Stimulated activated CD8-positive, alpha-beta memory T cell treated with anti-CD3 and anti-CD28 coated beads, Interleukin-12 subunit alpha, Interleukin-12 subunit beta, amount 100 ng/mL, for 4 hours (primary cell): ENCODE measurements around the gene SRSF5.

Source experiments
- DNase-seq: peaks from one replicate; pipeline ENCODE4 v3.0.0-alpha.2; 2020; ENCODE audit warnings: low read depth

Gene SRSF5

DNA sequence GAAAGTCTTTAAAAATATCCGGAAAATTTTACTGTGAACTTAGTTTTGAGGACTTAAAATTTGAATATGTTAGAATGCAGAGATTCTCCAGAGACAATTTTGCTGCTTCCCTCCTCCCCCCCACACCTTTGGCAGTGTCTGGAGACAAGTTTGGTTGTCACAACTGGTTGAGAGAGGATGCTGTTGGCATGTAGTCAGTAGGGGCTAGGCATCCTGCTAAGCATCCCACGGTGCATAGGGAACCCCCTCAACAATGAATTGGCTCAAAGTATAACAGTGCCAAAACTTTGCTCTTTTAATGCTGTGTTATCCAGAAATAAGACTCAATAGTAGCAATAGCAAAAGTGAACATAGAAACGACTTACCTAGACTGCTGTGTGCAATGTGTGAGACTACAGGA, 3.6 kb downstream of the SRSF5 start:
- no peak for DNase-seq

DNA sequence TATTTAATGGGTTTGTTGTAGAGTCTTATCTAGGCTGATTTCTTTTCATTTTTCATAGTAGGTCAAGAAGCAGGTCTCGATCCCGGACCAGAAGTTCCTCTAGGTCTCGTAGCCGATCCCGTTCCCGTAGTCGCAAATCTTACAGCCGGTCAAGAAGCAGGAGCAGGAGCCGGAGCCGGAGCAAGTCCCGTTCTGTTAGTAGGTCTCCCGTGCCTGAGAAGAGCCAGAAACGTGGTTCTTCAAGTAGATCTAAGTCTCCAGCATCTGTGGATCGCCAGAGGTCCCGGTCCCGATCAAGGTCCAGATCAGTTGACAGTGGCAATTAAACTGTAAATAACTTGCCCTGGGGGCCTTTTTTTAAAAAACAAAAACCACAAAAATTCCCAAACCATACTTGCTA, 4.2 kb downstream of the SRSF5 start:
- no peak for DNase-seq

DNA sequence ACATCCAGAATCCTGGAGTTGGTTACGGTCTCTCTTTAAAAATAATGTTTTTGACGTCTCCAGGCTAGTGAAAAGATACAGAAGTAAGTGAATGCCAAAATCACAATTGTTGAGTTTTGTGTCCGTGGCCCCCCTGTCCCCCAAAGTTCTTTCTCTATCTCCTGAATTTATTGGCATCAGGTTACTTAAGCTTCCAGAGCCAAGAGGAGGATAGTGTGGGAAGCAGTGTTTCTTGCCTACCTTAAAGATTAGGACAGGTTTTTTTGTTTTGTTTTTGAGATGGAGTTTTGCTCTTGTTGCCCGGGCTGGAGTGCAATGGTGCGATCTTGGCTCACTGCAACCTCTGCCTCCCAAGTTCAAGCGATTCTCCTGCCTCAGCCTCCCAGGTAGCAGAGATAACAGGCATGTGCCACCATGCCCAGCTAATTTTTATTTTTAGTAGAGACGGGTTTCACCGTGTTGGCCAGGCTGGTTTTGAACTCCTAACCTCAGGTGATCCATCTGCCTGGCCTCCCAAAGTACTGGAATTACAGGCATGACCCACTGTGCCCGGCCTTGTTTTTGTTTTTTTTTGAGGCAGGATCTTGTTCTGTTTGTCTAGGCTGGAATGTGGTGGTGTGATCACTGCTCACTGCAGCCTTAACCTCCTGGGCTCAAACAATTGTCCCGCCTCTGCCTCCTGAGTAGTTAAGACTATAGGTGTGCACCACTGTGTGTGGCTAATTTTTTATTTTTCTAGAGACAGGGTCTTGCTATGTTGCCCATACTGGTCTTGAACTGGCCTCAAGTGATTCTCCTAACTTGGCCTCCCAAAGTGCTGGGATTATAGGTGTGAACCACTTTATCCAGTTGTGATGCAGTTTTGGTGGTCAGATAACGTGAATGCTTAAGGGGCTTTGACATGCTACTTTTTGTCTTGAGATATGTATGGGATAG, 5.4 kb downstream of the SRSF5 start:
- DNase-seq = no peak

DNA sequence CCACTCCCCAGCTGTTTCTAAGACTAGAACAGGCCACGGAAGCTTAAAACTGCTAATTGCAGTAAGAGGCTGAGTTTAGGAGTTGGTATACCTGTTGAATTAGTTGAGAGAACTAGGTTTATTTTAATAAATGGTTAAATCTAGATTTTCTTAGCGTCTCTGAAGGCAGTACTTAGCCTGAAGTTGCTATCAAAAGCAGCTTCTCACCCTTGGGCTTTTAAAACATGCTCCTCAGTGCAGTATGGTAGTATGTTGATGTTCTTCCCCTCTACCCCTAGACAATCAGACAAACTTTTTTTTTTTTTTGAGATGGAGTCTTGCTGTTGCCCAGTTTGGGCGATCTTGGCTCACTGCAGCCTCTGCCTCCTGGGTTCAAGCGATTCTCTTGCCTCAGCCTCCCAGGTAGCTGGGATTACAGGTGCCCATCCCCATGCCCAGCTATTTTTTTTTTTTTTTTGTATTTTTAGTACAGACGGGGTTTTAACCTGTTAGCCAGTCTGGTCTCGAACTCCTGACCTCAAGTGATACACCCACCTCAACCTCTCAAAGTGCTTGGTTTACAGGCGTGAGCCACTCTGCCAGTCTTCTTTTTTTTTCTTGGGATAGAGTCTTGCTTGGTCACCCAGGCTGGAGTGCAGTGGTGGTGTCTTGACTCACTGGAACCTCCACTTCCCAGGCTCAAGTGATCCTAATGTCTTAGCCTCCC, 6.8 kb downstream of the SRSF5 start:
- no peak for DNase-seq

DNA sequence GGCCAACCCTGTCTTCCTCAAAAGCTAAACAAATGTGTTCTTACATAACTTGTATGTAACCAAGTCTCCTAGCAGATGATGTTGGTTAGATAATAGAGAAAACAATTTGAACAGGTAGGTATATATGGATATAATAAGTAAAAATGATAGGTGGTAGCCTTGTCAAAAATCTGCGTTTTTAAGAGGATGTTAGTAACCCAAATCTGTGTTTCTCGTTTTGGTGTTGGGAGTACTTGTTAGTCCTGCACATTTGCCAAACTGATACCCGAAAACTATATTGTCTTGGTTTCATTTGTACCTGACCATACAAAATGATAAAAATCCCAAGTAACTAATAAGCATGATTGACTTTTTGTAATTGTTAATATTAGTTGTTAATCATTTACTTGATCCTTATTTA, 8.1 kb downstream of the SRSF5 start:
- no peak for DNase-seq

DNA sequence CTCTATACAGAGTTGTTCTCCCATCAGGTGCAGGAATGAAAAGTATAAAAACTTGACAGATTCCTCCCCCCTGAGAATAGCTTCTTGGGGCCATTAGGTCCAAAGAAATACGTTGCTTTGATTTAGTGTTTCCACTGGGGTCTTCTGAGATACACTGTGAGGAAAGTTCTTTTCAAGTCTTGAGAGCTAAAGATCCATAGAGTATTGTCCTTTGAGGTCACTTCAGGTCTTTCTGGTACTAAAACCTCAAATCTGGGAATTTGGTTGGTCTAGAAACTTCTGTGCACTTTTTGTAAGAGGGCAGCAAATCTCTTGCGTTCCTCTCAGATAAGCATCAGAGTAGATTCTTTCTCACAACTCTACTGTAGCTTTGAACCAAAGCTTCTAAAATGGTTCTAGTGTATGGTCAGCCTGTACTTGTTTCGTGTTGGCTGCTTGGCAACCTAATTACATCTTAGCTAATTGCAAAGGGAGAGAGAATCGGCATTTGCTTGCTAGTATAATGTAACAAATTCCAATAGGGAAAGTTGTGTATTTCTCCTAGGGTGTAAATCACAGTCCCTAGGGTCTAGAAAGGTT, 10.0 kb downstream of the SRSF5 start:
- DNase-seq = no peak

DNA sequence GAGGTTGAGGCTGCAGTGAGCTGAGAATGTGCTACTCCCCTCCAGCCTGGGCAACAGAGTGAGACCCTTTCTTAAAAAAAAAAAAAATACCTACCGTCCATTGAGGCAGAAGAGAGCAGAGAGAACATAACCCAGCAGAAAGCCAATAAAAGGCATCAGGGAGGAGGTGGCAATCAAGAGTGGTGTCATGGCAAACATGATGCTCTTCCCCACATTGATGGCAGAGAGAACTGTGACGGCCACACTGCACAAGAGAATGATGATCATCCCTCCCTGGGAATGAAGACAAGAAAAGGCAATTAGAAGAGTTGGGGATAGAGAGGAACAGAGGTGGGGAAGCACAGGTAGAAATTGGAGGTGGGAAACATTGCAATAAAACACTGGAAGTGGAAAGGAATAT, 12.1 kb downstream of the SRSF5 start:
- no peak for DNase-seq

DNA sequence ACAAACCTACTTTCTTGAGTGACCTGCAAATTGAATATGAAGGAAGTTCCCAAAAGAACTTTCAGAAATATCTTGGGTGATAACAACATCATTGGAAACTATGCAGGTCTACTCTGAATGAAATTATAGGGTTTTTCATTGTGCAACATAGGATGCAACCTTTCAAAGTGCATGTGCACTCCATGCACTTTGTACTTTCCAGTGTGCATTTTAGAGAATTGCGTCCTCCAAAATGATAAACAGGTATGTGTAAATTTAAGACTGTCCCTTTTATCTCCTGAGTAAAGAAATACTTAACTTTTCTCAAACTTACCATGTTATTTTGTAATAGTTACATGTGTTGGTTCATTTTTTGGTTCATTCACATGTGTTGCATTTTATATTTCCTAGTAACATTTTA, 13.2 kb downstream of the SRSF5 start:
- no peak for DNase-seq

DNA sequence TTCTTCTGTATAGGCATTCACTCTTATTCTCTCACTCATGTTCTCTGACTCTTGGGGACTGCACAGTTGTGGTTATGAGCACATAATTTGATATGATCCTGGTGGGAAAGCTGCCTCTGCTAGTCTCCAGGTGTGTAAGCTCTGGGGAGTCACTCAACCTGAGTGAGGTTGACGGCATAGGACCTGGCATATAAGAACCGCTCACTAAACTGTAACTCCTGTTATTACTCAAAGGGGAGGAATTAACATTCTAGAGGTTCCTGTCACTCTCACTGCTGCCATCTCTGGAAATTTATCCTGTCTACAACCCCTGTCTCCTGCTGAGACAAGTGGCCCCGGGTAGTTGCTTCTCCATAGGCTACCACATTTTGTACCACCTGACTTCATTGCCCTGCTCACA, 14.0 kb downstream of the SRSF5 start:
- DNase-seq = no peak

DNA sequence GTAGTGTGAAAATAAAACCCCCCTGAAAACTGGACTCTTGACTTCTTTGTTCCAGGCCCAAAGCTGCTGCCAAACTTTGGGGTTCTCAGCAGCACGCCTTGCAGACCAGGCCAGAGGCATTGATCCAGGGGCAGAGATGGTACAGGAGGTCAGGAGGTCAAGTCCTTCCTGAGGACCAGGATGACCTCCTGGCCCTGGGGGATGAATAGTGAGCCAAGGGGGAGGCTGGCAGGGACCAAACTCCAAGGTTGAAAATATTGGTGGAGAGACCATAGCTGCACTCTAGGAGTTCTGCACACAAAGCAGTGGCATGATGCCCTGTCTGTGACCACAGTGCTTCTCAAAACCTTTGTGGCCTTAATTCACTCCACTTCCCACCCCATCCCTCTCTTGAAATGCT, 18.0 kb downstream of the SRSF5 start:
- DNase-seq = no peak

DNA sequence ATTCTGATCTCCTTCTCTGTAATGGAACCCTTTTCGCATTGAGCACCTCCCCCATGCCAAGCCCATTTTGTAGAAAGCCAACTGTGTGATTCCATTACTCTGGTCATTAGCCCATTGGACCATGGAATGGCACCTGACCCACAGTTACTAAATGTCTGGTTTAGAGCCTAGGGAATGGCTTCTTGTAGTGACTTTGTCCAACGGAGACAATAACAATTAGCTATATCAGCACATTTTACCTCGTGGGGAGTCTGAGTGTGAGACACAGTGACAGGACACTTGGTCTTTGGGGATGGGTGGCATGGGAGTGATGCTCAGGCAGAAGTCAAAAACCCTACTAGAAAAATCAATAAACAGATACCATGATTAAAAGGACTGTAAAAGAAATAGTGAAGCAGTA, 19.7 kb downstream of the SRSF5 start:
- DNase-seq = no peak

DNA sequence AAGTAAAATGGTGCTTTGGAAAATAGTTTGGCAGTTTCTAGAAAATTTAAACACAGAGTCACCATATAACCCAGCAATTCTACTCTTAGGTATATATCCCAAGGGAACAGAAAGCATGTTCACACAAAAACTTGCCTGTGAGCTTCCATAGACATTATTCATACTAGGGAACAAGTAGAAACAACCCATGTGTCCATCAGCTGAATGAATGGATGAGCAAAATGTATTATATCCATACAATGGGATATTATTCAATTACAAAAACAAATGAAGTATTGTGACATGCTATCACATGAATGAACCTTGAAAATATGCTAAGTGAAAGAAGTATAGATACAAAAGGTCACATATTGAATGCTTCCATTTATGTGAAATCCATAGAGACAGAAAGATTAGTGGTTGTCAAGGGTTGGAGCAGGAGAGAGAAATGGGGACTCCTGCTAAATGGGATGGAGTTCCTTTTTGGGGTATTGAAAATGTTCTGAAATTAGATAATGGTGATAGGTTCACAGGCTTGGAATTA, 22.2 kb downstream of the SRSF5 start:
- no peak for DNase-seq

DNA sequence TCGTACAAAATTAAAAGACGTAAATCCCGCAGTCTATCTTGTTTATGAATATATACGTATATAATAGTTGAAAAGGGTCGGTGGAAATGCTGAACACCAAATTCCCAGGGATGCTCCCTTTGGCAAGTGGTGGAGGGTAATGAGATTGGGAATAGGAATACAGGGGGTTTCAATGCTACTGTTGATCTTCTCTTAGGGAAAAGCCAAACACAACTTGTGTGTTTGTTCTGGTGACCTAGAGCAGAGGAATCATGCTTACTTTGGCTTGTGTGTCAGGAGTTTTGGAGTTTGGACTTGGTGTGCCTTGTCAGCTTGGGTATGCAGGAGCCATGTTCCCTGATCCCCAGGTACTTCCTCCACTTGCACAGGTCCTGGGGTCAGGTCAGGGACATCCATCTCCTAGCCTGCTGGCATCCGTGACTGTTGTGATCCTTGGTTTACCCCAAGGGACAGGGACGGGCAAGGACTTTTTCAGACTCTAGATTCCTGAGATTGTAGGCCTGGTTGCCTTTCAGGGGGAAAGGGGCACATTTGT, 26.0 kb downstream of the SRSF5 start:
- no peak for DNase-seq

DNA sequence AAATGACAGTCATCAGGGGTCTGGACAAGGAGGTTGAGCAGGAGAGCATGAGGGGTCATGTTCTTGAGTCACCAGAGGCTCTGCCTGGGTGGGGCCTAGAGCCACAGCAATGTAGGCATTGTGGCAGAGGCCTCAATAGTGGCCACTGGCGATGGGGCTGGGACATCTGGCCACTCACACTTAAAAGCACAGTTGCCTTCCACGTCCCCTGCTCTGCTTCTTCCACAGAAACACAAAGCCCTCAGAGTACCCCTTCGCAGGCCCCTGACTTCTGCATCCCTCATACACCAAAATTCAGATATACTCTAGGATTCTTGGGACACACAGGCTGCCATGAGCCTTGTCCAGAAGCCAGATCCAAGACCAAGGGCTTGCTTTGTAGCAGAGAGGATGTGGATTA, 27.8 kb downstream of the SRSF5 start:
- DNase-seq = no peak

DNA sequence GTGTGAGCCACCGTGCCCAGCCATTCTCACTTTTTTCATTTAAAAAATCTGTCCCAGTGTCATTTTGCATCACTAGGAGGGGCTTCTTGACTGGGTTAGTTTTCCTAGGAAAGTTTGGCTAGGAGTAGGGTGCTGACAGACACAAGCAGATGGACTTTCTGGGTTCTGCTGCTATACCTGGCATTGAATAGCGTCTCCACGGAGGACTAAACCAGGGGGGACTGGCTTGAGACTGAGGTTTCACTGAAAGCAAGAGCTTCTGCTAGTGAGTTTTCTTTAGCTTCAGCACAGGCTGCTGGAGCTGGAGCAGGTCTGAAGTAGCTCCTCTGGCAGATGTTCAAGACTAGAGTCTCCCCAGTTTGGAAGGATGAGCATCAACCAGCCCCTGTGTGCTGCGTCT, 28.7 kb downstream of the SRSF5 start:
- DNase-seq = no peak

DNA sequence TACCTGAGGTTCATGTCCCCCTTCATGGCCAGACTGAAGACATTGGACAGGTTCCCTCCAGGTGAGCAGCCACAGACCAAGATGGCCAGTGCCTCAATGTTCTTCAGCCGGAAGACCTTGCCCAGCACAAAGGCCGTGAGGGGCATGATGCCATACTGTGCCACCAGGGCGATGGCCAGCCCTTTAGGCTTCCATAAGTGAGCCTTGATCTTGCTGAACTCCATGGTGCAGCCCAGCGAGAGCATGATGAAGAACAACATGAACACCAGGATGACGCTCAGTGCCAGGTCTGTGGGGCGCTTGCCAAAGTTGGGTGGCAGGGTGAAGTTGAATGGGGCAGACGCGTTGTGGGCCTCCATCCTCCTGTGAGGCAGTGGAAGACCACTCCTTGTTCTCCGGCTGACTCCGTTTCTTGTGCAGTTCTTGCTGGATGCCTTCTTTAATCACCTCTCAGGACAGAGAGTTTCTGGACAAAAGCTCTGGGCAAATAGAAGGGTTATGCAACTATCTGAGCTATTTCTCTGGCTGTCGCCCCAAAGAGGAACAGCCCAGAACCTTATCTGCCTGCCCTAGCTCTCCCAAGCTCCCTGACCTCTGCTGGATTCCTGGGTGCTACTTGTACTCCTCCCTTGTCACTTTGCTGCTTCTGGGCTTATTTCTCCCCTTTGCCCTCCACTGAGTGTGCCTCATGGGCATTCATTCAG, 30.0 kb downstream of the SRSF5 start, which contains the start of gene SLC10A1:
TSS of gene SLC10A1 (minus strand) at position 445 of the 704 bp plus-strand sequence. CDS start at position 359, 86 bp downstream.
- DNase-seq = no peak

DNA sequence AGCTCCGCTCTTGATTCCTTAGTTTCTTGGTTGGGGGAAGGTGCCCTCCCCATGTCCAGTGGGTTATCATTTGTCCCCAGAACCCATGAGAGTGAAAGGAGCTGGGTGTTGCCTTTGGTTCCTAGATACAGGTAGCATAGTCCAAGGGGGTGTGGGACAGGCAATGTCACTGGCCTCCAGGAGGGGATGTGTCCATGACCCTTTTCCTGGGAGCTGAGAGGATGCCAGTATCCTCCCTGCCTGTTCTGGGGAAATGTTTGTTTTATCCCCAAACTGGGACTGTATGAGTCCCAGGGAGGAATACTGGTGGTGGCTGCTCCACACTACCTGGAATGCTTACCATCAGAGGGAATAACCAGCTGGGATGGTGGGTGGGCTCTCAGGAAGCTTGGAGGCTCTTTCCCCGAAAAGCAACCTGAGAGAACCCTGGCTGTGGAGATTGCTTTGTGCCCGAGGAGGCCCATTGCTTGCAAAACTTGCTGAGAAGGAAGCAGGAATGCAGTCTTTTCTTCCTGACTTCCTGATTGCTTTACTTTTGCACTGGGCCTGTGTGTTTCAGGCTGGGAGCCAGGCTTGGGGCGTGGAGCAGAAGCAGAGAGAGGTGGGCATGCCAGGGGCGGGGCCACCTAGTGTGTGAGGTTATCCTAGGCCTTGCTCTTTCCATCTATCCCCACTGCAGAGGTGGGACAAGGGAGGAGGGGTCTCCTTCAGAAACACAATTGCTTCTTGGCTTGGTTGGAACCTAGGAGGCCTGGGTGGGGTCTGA, 30.8 kb downstream of the SRSF5 start:
- no peak for DNase-seq

DNA sequence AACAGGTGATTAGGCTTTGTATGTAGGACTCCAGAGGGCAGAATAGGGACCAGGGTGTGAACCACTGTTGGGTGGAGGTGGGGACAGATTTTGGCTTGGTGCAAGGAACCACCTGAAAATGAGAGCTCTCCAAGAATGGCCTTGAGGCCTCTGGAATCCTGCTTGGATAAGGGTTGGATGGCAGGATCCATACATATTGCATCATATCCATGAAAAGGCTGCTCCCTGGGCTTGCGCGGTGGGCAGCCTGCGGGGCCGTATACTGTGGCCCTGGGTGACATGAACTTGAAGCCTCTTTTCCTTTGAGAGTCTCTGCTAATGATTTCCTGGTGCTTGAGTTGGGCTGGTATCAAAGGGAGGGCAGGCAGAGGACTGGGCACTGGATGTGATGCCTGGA, 31.4 kb downstream of the SRSF5 start:
- DNase-seq = no peak

DNA sequence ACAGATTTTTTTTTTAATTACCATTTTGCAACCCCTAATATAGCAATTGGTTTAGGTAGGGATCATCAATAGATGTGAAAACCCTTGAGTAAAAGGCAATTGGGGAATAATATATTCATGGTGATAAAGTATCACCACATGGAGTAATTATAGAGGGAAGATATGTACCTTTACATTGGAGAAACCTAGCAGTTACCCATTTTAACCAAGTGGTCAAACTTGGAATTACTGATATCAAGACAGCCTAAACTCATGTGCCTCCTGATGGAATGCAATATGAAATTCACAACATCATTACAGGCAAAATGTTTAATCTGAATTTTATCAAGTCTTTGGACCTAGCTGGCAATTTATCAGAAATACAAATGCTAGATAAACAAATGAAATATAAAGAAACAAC, 36.8 kb downstream of the SRSF5 start:
- no peak for DNase-seq

DNA sequence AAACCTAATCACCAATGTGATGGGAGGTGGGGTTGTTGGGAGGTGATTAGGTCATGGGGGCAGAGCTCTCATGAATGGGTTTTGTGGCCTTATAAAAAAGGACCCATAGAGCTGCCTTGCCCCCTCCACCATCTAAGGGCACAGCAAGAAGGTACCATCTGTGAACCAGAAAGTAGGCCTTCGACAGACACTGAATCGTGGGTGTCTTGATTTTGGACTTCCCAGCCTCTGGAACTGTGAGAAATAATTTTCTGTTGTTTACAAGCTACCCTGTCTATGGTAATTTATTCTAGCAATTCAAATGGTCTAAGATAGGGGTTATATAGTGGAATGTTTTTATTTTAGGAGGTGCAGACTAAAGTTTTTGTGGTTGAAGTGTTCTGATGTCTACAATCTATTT, 38.0 kb downstream of the SRSF5 start:
- no peak for DNase-seq

DNA sequence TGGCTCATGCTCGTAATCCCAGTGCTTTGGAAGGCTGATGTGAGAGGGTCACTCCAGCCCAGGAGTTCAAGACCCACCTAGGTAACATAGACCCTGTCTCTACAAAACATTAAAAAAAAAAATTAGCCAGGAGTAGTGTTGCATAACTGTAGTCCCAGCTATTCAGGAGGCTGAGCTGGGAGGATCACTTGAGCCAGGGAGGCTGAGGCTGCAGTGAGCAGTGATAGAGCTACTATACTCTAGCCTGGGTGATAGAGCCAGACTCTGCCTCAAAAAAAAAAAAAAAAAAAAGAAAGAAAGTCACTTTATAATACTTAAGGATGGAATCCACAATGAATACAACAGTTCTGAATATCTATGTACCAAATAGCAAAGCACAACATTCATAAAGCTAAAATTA, 40.2 kb downstream of the SRSF5 start:
- DNase-seq = no peak
